ACC112 (cell line): ENCODE measurements around the gene LPIN1.

Experiments used
- H2AFZ ChIP-seq: fragments of 200-600 bp; sonication (generic); one replicate; pipeline ENCODE4 v1.6.0; 2017; ENCODE audit warnings: antibody characterized with exemption, low read length; ENCODE audit not compliant: unreplicated experiment
- H3K27ac ChIP-seq: fragments of 200-600 bp; sonication (generic); 2 replicates; pipeline ENCODE4 v1.5.1; 2014; ENCODE audit warnings: low read depth, mild to moderate bottlenecking, antibody characterized with exemption, low read length, moderate library complexity
- H3K27me3 ChIP-seq: fragments of 200-600 bp; sonication (generic); 2 replicates; pipeline ENCODE4 v1.6.1; 2014; ENCODE audit warnings: mild to moderate bottlenecking, antibody characterized with exemption, low read length, moderate library complexity, mixed read lengths; ENCODE audit not compliant: insufficient read depth
- H3K36me3 ChIP-seq: fragments of 200-600 bp; sonication (generic); 2 replicates; pipeline ENCODE4 v1.6.1; 2016; ENCODE audit warnings: mild to moderate bottlenecking, antibody characterized with exemption, low read length, moderate library complexity, mixed read lengths; ENCODE audit not compliant: insufficient read depth
- H3K4me1 ChIP-seq: fragments of 200-600 bp; sonication (generic); one replicate; pipeline ENCODE4 v1.6.1; 2016; ENCODE audit warnings: low read length, mixed read lengths; ENCODE audit not compliant: insufficient read depth, unreplicated experiment, control insufficient read depth
- H3K4me3 ChIP-seq: fragments of 200-600 bp; sonication (generic); 2 replicates; pipeline ENCODE4 v1.5.1; 2014; ENCODE audit warnings: mild to moderate bottlenecking, low read depth, low read length
- H3K79me2 ChIP-seq: fragments of 200-600 bp; sonication (generic); one replicate; pipeline ENCODE4 v1.6.0; 2016; ENCODE audit warnings: low read length; ENCODE audit not compliant: control insufficient read depth, unreplicated experiment, insufficient read depth

The LPIN1 gene

GRCh38 chr2:11866358-11867335, 120.2 kb downstream of the LPIN1 start:
- Histone ChIP-seq H3K79me2 (no peaks in the 10 kb centered on the region), H3K4me1 (peaks cover 6% of the 10 kb centered on the region), H3K4me3 (no peak overlapping the region), H3K27ac (no peak overlapping the region), H3K27me3 (no peaks in the 10 kb centered on the region), H2AFZ (no peak overlapping the region), H3K36me3 (no peaks in the 10 kb centered on the region)

- Histone ChIP-seq H3K4me3 (no peak overlapping the region), H3K27me3 (no peaks in the 10 kb centered on the region), H3K4me1 (peaks cover 6% of the 10 kb centered on the region), H3K36me3 (no peaks in the 10 kb centered on the region), H3K79me2 (no peaks in the 10 kb centered on the region), H3K27ac (no peak overlapping the region), H2AFZ (no peak overlapping the region)
These were observed 121.5 kb downstream of the LPIN1 start for GRCh38 chr2:11867926-11868325.

GRCh38 chr2:11869391-11869991, 123.1 kb downstream of the LPIN1 start:
- no peaks in the 10 kb centered on the region for H3K36me3 ChIP-seq
- no peaks in the 10 kb centered on the region for H3K4me1 ChIP-seq
- no peak overlapping the region for H2AFZ ChIP-seq
- no peak overlapping the region for H3K4me3 ChIP-seq
- no peaks in the 10 kb centered on the region for H3K27me3 ChIP-seq
- no peaks in the 10 kb centered on the region for H3K79me2 ChIP-seq
- H3K27ac ChIP-seq, result no peak overlapping the region

- H3K4me1 ChIP-seq, result no peaks in the 10 kb centered on the region
- H3K27ac ChIP-seq, result no peak overlapping the region
- H3K79me2 ChIP-seq, result no peaks in the 10 kb centered on the region
- no peaks in the 10 kb centered on the region for H3K27me3 ChIP-seq
- no peak overlapping the region for H2AFZ ChIP-seq
- H3K4me3 ChIP-seq, result no peak overlapping the region
- no peaks in the 10 kb centered on the region for H3K36me3 ChIP-seq
These were observed 123.6 kb downstream of the LPIN1 start for GRCh38 chr2:11870064-11870463.

- Histone ChIP-seq H3K4me3 (no peak overlapping the region), H3K27me3 (no peaks in the 10 kb centered on the region), H3K79me2 (no peaks in the 10 kb centered on the region), H3K27ac (no peak overlapping the region), H3K4me1 (no peaks in the 10 kb centered on the region), H2AFZ (no peak overlapping the region), H3K36me3 (no peaks in the 10 kb centered on the region)
These were observed 124.2 kb downstream of the LPIN1 start for GRCh38 chr2:11870584-11870983.

- no peak overlapping the region for H2AFZ ChIP-seq
- H3K4me1 ChIP-seq, result no peaks in the 10 kb centered on the region
- H3K27ac ChIP-seq, result no peak overlapping the region
- H3K36me3 ChIP-seq, result no peaks in the 10 kb centered on the region
- H3K4me3 ChIP-seq, result no peak overlapping the region
- no peaks in the 10 kb centered on the region for H3K79me2 ChIP-seq
- no peaks in the 10 kb centered on the region for H3K27me3 ChIP-seq
These were observed 125.0 kb downstream of the LPIN1 start for GRCh38 chr2:11871421-11871820.

- H3K79me2 ChIP-seq, result no peaks in the 10 kb centered on the region
- H3K4me1 ChIP-seq, result no peaks in the 10 kb centered on the region
- H3K4me3 ChIP-seq, result no peak overlapping the region
- H3K27ac ChIP-seq, result no peak overlapping the region
- H2AFZ ChIP-seq, result no peak overlapping the region
- H3K27me3 ChIP-seq, result peaks cover 2% of the 10 kb centered on the region; the same call in 1 of the 2 replicates
- H3K36me3 ChIP-seq, result no peaks in the 10 kb centered on the region
These were observed 126.0 kb downstream of the LPIN1 start for GRCh38 chr2:11872247-11872947.

- Histone ChIP-seq H3K79me2 (no peaks in the 10 kb centered on the region), H2AFZ (no peak overlapping the region), H3K36me3 (no peaks in the 10 kb centered on the region), H3K27me3 (peaks cover 7% of the 10 kb centered on the region; the same call in 1 of the 2 replicates), H3K4me3 (no peak overlapping the region), H3K4me1 (no peaks in the 10 kb centered on the region), H3K27ac (no peak overlapping the region)
These were observed 126.5 kb downstream of the LPIN1 start for GRCh38 chr2:11872948-11873269.

GRCh38 chr2:11873356-11874154, 127.1 kb downstream of the LPIN1 start:
- Histone ChIP-seq H3K4me1 (no peaks in the 10 kb centered on the region), H3K27me3 (peaks cover 13% of the 10 kb centered on the region), H3K4me3 (no peak overlapping the region), H2AFZ (no peak overlapping the region), H3K27ac (no peak overlapping the region), H3K79me2 (no peaks in the 10 kb centered on the region), H3K36me3 (no peaks in the 10 kb centered on the region)

GRCh38 chr2:11874861-11875260, 128.4 kb downstream of the LPIN1 start:
- Histone ChIP-seq H3K36me3 (no peaks in the 10 kb centered on the region), H3K79me2 (no peaks in the 10 kb centered on the region), H3K4me3 (no peak overlapping the region), H3K27me3 (peaks cover 13% of the 10 kb centered on the region), H3K4me1 (no peaks in the 10 kb centered on the region), H2AFZ (no peak overlapping the region), H3K27ac (no peak overlapping the region)
